HG02885 (cell line): ENCODE measurements around the gene LRP8.

ENCODE experiments used
- ATAC-seq: cut with Tn5 transposase; IDR thresholded peaks from one replicate; pipeline ENCODE4 v1.9.1; 2021; ENCODE audit warnings: mild to moderate bottlenecking; ENCODE audit not compliant: unreplicated experiment, poor library complexity

Gene LRP8

DNA sequence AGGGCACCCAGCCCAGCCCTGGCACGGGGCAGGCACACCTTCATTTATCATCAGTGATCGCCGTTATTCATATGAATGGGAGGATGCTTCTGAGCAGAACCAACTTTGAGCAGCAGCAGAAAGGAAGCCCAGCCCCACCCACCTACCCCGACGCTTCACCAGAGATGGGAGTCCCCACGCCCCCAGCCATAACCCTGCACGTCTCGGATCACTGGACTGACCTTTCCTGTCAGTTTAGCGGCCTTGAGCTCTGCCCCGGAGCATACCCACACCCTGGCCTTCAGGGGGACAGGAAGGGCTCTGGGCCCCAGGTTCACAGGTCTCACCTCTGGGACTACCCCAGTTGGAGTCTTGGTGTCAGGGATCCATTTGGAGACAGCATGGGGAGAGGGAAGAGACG is 18.1 kb downstream of the LRP8 start:
- ATAC-seq, result no peak

DNA sequence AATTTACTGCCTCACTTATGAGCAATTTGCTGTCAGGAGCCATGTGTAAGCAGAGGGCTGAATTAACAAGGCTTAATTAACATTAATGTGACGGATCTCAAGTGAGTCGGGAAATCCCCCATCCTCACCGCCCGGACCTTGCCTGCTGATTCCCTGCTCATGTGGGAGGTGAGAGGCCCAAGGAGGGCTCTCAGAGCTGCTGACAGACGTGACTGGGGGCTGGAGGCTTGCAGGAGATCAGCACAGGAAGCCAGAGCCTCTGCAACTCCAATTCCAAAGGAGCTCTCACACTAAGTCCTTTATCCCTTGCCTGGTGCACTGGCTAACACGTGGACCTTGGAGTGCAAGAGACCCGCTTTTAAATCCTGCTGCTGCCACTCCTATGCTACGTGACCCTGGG is 19.4 kb downstream of the LRP8 start:
- no peak for ATAC-seq

DNA sequence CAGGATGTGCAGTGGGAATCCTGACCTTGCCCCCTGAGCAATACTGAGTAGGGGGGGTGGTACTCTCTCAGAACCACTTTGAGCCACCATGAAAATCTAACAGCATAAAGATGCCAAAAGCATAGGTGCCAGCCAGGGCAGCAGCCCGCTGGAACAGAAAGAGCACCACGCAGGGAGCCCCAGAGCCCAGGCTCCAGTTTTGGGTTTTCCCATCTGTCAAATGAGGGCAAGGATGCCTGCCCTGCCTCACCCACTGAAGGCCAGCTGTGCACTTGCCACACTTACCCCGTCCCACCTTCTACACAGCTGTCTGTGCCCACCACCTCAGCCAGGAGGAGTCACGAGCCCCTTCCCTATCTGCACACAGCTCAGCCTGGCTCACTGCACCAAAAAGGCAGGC is 20.8 kb downstream of the LRP8 start:
- no peak for ATAC-seq

DNA sequence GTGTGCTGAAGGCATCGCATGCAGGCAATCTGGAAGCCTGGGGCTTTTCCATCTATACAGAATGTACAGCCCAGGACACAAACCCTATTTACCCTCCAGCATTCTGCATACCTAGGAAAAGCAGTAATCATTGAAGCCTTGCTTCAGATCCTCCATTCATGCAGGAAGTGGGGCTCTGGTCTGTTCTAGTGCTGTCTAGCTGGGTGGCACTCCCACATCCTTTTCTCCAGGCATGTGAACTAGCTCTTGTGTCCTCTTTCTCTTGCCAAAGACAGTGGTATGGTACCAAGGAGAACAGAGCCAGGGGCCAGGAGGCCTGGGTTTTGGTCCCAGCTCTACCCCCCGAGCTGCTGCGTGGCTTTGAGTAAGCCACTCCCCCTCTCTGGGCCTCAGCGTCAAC is 21.7 kb downstream of the LRP8 start:
- ATAC-seq, result no peak

DNA sequence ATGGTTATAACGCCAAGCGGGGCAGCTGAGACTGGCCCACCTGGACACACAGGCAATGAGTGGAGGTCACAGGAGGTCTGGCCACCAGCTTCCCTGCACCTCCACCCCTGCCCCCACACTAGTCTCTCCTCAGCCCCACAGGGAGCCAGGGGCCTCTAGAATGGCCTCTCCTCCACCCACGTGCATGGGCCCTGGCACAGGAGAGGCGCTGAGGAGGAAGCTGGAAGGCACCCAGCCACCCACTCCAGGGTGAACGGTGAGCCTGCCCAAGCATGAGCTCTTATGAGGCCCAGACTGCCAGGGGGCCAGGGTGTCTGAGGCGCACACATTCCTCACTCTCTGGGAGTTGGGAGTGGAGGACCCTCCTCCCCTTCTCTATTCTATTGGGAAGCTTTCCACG is 22.2 kb downstream of the LRP8 start:
- ATAC-seq, result no peak

DNA sequence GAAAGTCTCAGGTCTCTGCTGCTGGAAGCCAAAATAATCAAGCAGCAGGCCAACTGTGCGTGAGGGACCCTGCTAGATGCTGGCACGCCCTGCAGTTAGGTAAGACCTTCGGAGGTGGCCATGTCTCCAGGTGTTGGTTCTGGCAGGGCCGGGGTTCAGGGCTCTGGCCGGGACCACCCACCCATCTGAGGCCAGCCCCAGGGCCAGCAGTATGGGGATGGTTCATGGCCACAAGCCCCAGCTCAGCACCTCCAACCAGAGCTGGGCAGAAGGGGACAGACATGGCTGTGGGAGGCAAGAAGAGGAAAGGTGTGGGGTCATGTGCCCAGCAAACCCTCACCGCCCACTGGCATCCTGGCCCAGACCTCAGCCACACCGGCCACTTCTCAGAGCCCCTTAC is 23.3 kb downstream of the LRP8 start:
- ATAC-seq, result no peak

DNA sequence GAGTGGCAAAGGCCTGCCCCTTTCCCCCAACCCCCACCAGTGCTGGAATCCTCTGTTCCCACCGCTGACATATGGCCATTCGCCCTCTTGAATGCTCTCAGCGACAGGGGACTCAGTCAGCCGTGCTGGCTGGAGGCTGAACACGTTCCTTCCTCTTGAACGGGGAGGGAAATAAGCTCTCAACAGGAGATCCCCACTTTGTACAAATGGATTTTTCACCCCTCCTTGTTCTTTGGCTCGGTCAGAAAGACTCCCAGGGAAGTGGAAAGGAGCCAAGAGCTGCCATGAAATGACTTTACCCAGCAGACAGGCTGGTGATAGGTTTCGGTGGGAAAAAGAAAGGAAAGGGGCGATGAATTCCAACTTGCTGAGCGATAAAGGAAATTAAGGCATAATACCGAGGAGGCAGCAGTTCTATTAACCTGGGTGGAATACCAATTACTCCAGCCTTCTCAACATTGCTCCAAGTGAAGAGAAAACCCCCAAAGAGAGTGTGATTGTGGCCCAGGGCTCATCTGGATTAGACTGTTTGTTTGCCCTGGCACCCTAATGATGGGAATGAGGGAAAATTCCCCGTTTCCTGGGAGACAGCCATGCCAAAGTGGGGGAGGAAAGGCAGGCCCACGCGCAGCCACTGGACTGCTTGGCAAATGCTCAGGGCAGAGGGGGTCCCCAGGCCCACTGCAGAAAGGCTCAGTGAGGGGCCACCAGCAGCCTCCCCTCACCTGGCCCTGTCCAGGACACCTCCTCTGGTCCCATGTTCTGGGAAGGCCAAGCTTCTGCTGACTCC is 23.9 kb downstream of the LRP8 start:
- ATAC-seq, result no peak

DNA sequence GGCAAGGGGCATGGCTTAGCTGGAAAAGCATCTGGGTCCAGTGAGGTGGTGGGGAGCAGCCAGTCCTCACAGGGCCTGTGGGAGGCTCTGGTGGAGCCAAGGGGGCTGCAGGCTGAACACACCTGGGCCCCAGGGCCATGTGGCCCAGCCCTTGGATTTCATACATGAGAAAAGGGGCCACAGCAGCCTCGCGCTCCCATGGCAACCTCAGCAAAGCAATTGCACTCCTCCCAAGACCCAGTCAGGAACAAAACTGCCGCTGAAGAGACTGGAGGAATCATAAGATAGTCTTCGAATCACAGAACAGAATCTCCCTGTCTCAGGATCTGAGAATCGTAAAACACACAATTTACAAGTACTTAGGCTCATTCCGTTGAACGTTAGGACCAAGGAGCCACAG is 24.6 kb downstream of the LRP8 start:
- no peak for ATAC-seq

DNA sequence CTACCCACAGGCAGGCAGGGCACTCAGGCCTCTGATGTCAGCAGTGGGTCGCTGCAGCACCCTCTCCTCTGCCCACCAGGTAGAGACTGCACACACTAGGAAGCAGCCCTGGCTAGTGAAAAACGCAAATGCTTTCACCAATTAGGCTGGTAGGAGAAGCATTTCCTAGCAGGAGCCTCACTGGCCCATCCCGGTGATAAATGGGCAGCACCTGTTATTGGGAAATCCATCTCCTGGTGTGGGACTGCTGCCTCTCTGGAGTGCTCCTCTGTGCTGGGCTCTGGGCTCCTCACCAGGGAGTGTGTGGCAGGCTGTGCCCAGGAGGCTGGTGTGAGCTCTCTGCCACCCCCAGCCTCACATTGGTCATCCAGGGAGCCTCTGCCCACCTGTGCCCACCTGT is 28.6 kb downstream of the LRP8 start:
- ATAC-seq, result no peak

DNA sequence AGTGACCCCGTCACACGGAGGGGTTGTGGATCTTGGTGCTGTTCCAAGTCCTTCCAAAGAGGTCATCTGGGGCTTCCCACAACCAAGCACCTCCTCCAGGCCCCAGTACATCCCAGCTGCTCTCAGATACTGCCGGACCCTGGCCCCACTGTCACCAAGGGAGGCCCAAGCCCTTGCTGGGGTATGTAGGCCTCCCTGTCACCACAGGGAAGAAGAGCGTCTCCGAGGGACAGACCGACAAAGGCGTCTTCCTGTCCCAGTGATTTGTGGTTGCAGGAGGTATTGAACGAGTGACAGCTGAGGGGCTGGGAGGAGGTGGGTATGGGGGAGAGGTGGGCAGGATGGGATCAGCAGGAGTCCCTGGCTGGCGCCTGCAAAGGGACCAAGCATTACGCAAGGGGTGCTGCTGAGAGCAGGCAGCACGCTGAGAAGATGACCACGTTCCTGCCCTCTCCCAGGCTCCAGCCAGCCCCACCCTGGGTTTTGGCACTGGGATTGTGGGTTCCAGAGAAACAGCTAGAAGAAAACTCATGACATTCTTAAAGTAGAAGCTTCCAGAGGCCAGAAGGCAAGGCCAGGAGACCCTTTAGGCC is 29.7 kb downstream of the LRP8 start:
- no peak for ATAC-seq

DNA sequence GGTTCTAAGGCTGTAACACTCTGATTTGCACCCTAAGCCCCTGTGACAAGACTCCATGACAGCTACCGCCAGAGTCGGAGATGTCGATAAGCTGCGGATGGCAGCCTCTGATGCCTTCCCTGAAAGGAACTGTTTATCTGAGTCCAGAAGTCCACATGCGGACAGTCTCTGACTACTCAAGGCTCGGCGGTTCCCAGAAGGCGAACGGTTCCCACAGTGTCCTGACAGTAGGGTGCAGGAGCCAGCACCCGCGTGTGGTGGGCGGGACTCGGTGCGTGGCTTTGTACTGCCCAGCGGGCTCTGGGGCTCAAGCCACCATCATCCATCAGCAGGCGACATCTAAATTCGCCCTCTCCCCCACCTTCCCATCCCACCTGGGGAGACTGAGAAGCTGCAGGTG is 30.7 kb downstream of the LRP8 start:
- no peak for ATAC-seq

DNA sequence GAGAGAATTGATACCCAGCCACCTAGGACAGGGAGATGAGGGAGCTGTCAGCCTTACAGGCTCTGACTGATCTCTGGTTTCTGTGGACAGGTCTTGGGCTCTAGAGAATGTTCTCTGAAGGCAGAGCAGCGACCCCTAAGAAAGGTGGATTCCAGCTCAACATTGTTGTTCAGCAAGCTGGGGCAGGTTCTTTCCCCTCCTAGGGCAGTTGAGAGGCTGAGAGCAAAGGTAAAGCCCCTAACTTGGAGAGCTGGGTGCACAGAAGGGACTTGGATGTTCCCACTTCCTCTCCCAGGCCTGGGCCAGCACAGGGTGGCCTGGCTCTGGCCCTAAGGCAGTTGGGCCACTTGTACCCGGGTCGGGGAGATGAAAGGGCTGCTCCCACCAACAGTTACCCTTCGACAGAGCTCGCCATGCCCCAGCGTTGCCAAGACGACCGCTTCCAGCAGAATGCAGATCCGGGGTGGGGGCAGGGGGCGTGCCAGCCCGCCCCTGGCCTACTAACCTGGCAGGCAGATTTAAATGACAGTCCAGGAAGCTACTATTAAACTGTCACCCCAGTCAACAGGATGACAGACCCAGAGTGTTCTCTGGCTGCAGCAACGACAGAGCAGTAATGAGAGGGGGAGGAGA is 31.6 kb downstream of the LRP8 start:
- ATAC-seq, result no peak

DNA sequence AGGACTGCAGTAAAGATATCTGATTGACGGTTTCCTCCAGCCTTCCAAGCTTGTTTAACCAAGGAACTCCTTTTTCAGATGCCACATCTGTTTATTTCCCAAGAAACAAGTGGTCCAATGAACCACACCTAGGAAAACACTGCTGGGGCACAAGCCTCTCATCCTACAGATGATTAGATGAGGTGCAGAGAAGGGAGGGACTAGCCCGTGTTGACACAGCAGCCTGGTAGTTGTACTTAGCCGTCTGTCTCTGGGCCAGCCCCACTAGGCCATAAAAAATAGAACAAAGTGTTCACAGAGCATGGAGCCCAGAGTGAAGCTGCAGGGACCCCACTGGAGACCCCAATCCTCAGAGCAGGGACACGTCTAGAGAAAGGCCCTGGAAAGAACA is 32.1 kb downstream of the LRP8 start:
- ATAC-seq, result no peak

DNA sequence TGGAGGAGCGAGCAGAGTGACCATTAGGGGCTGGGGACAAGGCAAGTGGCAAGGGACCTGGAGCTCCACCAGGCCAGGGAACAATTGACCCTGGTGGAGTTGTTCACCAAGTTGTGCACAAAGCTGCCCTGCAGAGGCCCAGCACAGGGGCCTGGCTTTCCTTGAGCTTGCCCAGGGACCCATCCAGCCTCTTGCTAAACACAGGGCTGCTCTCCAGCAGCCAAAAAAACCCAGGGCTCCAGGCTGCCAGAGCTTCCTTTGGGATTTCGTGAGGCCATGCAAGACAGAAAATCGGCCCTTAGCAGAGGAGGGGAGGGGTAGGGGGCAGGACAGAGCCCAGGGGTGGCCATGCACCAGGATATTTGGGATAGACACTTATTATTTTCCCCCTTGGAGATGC is 32.6 kb downstream of the LRP8 start:
- no peak for ATAC-seq

DNA sequence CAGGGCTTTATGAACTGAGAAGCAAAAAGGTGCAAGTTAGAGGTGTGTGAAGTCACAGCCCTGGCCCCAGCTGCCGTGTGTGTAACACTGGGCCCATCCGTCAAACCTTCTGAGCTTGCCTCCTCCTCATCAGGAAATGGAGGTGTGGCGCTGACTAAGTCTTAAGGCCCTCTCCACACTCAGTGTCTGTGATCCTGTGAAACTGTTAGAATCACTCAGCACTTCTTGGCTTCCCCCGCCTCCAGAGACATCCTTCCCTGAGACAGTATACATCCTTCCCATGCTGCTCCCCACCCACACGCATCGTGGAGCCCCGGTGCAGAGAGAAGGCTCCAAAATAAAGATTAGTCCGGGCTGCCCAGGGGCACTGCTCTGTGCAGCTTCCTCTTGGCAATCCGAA is 33.3 kb downstream of the LRP8 start:
- ATAC-seq, result no peak

DNA sequence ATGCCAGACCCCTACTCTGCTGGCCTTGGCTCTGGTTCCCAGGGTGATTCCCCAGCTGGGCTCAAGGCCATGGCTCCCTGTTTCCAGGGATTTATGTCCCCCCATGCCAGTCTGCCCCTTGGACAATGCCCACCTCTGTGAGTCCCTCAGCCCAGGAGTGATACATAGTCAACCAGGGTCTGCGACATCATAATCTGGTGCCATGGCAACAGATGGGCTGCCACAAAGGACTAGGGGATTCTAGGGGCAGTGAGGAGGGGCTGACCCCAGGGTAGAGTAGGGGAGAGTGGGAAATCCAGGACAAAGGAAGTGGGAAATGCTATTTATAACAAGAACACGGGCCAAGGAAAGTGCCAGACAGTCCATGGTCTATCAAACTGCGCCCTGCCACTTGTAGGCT is 33.8 kb downstream of the LRP8 start:
- no peak for ATAC-seq

DNA sequence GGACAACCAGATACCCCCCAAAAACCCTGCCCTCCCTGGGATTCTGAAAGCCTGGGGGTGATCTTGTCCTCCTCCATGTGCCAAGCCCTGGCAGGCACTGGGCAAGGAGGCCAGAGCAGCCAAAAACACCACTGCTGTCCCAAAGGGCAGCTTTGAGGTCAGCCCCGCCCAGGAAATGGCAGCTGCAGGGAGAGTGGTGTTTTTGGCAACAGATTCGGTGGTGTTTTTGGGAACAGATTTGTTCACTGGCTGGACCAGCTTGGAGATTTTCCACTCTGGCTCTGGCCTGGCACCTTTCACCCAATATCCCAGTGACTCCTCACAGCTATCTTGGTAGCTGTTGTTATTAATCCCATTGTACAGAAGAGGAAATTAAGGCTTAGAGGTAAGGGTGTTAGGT is 34.7 kb downstream of the LRP8 start:
- no peak for ATAC-seq

DNA sequence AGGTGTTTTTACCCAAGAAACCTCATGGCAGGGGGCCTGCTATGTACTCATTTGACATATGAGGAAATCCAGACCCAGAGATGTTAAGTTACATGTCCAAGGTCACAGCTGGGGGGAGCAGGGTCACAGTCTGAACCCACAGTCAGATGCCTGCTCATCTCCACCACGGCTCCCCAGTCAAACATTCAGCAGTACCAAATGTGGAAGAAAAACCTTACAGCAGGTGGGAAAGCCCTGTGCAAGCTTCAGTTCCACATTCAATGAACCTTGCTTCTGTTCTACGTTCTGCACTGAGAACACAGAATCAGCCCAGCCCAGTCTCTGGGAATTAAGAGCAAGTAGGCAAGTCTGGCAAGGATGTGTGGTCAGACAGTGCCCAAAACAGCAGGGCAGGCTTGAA is 35.2 kb downstream of the LRP8 start:
- peak; percentile 54 for ATAC-seq

DNA sequence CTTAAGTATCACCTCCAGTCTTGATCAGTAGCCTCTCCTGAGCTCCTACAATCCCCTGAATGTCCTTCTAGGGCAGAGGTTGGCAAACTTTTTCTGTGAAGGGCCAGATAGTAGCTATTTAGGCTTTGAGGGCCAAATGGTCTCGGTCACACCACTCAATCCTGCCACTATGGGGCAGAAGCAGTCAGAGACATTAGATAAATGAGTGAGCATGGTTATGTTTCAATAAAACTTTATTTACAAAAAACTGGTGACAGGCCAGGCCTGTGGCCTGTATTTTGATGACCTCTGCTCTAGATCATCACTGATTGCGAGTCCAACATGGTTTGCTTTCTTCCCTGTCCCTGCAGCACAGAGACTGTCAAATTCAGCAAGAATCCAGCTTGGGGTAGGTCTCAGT is 36.3 kb downstream of the LRP8 start:
- no peak for ATAC-seq

DNA sequence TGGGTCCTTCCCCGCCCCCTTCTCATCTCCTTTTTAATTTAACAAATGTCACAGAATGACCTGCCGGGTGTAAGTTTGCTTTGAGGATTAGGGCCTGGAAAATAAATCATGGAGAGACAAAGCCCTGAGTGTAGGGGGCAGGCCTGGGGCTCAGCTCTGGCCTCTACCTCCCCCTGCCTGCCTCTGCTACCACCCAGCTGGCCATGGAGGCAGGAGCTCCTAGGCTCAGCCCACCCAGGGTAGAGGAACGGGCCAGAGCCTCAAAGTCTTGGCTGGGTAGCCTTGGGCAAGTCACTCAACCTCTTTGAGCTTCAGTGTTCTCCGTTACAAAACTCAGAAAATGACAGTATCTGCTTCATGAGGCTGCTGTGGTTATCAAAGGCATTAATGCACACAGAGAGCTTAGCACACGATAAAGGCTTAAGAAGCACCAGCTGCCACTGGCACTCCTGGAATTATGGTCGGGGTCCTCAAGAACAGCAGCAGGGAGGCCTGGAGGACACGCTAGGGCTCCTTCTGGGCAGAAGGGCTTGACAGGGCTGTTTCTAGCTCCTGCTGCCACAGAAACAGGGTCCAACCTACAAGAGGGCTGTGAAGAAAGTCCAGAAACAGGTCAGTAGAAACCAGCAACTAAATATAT is 39.0 kb downstream of the LRP8 start:
- no peak for ATAC-seq

DNA sequence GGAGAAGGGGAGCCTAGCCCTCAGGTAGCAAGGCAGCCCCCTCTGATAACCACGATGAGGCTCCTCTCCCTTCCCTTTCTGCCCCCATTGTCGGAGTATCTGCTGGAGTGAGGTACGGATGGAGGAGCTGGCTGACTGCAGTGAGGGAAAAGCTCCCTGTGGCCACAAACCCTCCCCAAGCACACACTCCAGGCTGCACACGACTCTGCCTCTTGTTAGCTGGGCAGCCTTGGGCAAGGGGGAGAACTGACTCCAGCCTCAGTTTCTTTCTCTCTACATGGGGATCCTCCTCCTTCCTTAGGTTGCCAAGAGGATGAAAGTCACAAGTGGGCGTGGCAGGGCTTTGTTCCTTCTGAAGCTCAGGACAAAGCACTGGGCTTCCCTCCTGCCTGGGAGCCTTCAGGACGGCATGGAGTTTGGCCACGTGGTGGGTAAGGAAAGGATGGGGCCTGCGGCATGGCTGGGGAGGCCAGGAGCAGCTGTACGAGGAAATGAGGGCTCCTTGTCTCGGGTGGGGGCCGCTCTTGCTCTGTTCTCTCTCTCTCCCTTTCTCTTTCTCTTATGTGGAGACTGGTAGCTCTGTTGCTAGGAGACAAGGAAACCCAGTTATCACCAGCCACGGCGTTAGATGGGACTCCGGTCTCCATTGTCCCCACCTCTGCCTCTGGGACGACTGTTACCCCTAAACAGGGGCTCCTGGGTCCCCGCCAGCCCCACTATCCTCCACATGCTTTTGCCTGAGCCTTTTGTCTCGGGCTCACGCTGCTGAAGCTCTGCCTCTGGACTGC is 39.7 kb downstream of the LRP8 start:
- no peak for ATAC-seq
